ENCODE data around the gene RBM23.
"Not testable (repeated sequence)": the region's sequence is repeated elsewhere in the genome, so short reads cannot be mapped to it uniquely, and the experiment has no call there.

The RBM23 gene

DNA sequence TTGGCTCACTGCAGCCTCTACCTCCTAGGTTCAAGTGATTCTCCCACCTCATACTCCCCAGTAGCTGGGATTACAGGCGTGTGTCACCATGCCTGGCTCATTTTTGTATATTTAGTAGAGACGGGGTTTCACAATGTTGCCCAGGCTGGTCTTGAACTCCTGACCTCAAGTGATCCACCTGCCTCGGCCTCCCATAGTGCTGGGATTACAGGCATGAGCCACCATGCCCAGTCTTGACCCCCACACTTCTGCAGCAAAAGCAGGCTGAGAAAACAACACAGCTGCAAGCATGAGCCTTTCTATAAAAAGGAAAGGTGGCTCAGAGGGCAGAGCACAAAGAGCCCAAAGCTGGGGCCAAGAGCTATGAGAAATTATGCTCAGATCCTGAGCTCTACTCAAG is 58.6 kb downstream of the RBM23 start:
- not testable (repeated sequence) for DNase-seq

DNA sequence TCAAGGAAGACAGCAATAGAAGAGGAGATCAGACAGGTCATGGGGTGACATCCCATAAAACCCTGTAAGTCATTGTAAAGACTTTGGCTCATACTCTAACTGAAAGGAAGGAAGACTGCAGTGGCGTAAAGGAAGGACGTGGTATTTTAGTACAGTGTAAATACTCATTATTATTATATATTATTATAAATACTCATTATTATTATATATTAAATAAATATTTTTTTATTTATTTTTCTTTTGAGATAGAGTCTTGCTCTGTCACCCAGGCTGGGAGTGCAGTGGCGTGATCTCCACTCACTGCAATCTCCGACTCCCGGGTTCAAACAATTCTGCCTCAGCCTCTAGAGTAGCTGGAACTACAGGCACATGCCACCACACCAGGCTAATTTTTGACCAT is 62.5 kb downstream of the RBM23 start:
- no peak for DNase-seq

DNA sequence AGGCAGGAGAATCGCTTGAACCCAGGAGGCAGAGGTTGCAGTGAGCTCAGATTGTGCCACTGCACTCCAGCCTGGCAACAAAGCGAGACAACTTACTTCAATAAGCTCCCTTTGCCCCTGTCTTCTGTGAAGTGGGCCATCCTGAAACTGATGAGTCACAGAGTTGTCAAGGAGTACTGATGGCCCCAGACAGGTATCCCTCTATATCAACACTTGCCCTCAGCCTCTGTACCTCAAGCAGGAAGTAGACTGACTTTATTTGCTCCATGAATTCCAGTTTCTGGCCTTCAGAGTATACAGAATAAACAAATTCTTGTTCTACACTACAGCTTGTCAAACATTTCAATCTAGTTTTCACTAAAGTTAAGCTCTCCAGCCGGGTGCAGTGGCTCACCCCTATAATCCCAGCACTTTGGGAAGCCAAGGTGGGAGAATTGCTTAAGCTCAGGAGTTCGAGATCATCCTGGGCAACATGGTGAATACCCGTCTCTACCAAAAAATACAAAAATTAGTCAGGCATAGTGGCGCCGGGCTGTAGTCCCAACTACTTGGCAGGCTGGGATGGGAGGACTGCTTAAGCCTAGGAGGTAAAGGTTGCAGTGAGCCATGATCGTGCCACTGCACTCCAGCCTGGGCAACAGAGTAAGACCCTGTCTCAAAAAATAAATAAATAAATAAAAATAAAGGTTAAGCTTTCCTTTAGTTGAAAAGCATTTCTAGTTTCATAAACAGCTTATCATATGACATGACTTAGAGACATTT is 63.8 kb downstream of the RBM23 start:
- peak; percentile 34 for DNase-seq

DNA sequence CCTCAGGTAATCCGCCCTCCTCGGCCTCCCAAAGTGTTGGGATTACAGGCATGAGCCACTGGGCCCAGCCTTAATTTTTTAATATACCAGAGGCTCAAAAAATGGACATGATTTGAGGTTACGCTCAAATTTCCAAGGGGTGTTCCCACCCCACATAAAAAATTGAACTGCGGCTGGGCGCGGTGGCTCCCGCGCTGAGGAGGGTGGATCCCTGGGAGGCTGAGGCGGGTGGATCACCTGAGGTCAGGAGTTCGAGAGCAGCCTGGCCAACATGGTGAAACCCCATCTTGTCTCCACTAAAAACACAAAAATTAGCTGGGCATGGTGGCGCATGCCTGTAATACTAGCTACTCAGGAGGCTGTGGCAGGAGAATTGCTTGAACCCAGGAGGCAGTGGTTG is 64.7 kb downstream of the RBM23 start:
- DNase-seq, result not testable (repeated sequence)

DNA sequence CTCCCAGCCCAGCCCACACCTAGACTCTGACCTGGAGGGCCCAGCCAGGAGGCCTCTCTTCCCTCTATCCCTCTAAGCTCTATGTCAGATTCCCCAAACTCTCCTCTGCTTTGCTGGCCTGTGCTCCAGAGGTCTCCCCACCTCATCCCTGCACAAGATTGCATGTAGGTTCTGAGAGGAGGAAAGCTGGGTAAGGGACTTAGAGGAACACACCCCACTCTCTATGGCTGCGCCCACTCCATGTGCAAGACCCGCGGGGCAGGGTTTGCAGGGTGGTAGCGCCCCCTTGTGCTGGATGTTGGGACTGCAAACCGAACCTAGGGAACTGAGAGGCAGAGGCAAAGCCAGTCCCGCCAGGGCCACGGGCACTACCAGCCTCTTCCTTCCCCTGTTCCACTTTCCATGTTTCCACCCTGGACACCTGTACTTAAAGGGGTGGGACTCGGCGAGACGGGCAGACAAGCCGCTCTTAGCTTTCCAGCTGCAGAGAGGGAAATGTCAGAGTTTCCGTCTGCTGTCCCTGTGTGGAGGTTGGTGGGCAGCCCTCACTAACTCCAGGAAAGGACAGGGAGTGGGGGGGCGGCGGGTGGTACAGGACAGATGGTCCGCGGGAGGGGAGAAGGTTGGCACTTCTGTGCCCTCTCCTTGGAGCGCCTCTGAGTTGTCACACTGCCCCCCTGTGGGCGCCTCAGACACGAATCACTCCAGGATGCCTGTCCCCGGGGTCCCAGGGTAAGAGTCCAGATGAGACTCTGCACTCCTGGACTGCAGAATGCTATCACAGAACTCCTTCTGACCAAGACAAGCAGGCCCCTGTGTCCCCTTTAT is 65.8 kb downstream of the RBM23 start:
- peak; percentile 94 for DNase-seq

DNA sequence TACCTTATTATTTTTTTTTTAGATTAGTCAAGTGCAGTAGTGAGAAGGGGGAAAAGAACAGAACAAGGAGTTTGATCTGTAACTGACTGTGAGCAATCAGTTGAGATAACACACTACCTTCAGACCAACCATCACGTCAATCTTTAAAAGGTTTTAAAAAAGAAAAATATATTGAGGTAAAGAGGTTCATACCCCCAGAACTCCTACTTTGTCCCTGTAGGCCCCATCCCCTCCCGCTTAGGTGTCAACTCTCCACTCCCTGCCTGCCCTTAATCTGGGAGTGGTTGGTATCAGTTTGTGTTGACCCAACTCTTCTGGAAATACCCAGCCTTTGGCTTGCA is 66.4 kb downstream of the RBM23 start:
- DNase-seq, result no peak

DNA sequence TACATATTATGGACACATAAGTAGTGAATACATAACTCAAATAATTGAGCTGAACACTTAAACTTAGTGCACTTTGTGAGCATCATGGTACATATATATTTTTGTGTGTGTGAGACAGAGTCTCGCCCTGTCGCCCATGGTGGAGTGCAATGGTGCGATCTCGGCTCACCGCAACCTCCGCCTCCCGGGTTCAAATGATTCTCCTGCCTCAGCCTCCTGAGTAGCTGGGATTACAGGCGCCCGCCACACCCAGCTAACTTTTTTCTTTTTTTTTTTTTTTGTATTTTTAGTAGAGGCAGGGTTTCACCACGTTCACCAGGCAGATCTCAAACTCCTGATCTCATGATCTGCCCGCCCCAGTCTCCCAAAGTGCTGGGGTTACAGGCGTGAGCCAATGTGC is 66.8 kb downstream of the RBM23 start:
- not testable (repeated sequence) for DNase-seq

DNA sequence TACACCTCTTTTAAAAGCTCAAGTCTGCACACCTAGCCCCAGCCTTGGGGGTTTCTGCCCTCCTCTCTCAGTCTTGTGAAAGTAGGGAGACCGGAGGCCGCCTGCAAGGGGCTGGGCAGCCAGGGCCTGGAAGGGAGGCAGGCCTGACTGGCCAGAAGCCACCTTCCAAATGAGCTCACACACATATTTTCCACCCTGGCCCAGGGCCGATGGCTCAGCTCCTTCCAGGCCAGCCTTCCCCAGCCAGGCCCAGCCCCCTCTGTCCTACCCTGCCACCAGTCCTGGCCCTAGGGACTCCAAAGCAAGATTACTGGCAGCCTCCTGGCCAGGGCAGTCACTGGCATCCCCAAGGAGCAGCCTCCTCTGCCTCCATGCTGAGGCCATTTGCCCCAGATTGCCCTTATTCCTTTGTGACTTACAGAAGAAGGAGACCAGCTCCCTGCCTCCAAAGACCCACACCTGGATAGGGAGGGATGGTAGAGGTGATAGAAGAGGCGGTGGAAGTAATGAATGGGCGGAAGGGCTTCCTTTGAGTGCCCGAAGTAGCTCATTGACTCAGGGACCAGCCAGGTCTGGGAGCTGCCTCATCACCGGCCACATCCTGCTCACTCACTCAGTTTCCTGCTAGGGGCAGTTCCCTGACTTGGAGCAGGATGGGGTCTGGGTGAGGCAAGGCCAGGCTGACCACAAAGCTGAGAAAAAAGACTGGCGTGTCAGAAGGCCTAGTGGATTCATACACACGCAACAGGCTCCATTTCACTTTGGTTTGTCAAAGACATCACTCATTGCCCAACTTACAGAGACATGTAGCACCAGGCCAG is 67.8 kb downstream of the RBM23 start:
- DNase-seq, result peak; percentile 80

DNA sequence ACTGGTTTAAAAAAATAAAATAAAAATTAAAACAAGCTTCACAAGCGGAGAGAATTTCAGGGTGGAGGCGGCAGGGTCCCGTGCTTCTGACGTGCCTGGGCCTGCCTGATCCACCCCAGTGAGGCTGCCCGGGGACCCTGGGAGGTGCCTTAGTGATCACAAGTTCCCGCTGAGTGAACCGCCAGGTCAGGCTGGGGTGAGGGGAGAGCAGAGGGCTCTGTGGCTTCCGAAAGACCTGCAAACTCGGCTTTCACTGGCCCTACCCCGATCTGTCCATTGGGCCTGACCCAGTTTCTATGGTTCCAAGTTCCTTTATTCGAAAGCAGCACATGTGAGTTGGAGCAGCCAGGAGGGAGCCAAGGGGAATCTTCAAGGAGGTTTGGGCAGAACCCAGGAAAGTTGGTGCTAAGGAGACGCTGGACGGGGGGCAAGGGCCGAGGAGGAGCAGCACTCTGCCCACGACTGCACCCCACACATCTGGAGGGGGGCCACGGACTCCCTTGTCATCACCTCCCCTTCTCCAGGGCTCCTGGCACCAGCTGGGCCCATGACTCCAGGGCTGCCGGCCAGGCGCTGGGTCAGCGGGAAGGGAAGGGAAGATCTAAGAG is 69.6 kb downstream of the RBM23 start:
- DNase-seq, result no peak

DNA sequence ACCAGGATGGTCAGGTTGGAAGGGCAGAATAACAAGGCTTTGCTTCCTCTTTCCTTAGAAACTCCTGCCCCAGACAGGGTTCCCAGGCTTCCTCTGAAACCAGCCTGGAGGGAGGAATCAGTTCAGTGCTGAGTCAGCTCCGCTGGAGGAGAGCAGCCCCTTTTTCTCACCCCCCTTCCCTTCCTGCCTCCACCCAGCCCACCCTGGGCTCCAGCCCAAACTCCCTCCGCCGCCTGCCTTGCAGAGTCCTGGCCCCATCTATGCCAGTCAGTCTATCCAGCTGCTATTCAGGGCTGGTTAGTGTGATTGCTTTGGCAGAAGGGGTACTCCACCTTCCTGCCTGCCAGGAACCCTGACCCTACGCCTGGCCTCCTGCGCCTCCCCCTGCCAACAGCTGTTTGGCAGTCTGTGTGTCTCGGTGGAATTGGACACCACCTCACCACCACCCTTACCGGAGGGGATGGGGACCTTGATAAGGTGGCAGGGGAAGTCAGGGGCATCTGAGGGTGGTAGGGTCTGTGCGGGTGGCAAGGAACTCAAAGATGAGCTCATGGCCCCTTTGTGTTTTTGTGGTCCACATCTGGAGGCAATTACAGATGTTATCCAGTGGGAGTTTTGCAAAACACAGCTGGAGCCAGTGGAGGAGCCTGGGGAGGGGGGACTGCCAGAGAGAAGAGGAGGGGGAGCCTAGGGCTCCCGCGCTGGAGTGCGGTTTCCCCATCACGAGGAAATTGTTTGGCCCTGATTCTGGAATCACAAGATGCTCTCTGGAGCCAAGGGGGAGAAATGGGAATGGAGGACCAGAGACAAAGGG is 70.4 kb downstream of the RBM23 start:
- no peak for DNase-seq

DNA sequence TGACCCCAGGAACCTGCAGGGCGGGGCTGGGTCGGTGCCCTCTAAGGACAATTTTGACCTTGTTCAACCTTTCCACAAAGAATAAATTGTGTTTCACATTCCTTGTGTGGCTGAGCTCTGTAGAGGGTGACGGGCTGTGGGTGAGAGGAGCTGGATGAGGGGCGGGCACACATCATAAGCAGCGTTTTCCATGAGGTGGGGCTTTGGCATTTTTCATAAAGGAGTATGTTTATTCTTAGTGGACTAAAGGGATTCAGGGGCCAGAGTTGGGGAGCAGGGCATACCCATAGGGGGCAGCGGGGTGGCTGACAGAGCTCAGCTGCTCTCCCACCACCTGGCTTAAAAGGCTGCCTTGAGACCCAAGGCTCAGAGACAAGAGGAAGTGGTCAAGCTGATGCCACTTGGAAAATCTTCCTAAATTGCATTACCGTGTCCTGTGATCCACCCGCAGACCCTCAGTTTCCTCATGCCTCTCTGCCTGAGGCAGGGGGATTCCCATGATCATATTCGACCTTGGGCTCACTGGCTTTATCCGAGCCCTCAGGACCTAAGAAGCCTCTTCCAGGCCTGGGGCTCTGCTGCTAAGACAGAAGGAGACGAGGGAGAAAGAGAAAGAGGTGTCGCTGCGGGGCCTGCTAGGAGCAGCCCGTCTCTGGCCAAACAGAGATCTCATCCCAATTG is 71.1 kb downstream of the RBM23 start:
- no peak for DNase-seq

DNA sequence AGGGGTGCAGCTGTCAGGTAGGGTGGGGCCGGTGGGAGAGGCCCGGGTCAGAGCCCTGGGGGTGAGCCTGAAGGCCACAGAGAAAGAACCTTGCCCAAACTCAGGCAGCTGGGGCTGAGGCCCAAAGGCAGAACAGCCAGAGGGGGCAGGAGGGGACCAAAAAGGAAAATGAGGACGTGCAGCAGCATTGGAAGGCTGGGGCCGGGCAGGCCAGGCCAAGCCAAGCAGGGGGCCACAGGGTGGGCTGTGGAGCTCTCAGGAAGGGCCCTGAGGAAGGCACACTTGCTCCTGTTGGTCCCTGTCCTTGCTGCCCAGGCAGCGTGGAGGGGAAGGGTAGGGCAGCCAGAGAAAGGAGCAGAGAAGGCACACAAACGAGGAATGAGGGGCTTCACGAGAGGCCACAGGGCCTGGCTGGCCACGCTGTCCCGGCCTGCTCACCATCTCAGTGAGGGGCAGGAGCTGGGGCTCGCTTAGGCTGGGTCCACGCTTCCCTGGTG is 72.1 kb downstream of the RBM23 start:
- DNase-seq, result no peak

DNA sequence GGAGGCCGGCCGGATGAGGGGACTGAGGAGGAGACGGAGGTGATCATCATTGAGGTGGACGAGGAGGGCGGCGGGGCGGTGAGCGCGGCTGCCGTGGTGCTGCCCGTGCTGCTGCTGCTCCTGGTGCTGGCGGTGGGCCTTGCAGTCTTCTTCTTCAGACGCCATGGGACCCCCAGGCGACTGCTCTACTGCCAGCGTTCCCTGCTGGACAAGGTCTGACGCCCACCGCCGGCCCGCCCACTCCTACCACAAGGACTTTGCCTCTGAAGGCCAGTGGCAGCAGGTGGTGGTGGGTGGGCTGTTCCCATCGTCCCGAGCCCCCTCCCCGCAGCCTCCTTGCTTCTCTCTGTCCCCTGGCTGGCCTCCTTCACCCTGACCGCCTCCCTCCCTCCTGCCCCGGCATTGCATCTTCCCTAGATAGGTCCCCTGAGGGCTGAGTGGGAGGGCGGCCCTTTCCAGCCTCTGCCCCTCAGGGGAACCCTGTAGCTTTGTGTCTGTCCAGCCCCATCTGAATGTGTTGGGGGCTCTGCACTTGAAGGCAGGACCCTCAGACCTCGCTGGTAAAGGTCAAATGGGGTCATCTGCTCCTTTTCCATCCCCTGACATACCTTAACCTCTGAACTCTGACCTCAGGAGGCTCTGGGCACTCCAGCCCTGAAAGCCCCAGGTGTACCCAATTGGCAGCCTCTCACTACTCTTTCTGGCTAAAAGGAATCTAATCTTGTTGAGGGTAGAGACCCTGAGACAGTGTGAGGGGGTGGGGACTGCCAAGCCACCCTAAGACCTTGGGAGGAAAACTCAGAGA is 72.9 kb downstream of the RBM23 start:
- no peak for DNase-seq

DNA sequence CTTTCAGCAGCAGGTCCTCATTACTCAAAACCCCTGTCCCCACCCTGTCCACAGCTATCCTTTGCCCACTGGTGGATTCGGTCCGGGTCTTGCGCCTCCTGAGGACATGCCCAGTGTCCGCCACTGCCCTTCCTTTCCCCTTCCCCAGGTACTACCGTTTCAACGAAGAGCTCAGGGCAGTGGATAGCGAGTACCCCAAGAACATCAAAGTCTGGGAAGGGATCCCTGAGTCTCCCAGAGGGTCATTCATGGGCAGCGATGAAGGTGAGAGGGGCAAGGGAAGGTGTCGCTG is 73.9 kb downstream of the RBM23 start:
- no peak for DNase-seq

DNA sequence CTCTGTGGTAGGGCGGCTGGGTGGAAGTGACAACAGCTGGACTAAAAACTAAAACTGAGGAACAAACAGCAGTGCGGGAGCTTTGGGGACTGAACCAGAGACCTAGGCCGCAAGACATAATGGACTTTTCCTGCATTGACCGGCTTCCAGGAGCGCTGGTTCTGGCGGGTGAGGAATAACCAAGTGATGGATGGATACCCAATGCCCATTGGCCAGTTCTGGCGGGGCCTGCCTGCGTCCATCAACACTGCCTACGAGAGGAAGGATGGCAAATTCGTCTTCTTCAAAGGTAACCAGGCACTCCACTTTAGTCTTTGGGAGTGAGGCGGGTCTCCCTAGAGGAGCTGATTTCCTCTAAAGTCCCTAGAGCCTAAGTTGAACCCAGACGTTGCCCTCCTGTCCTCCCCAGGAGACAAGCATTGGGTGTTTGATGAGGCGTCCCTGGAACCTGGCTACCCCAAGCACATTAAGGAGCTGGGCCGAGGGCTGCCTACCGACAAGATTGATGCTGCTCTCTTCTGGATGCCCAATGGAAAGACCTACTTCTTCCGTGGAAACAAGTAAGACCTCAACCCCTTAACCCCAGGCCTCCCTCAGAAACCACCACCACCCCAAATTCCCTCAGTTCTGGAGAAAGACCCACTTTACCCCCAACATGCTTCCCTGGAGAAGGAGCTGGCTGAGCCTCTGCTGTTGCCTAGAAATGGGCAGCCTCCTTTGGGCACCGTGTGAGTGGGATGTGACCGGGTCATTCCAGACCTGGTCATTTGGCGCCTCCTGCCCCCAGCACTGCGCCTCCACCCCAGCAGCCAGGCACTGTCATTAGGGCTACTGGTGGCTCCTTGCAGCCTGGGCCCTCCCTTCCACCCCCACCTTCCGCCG is 74.5 kb downstream of the RBM23 start:
- DNase-seq, result no peak
